SU-DHL-6 (cell line): Measurements from ENCODE around the gene ZNF423.

Experiments used
- EZH2phosphoT487 ChIP-seq: fragments of 200-600 bp; sonication (generic), shearing (Covaris generic); conservative IDR thresholded peaks from 2 replicates; pipeline ENCODE4 v1.6.1; 2018; ENCODE audit warnings: mild to moderate bottlenecking, antibody characterized with exemption, low read length, moderate library complexity, mixed read lengths
- TF ChIP-seq, protein P1 (sequence below): fragments of 200-600 bp; sonication (generic); IDR thresholded peaks from one replicate; pipeline ENCODE4 v1.5.1; 2017; ENCODE audit warnings: antibody characterized with exemption, mild to moderate bottlenecking, low read length, moderate library complexity; ENCODE audit not compliant: insufficient read depth, poor library complexity, severe bottlenecking

DNA sequence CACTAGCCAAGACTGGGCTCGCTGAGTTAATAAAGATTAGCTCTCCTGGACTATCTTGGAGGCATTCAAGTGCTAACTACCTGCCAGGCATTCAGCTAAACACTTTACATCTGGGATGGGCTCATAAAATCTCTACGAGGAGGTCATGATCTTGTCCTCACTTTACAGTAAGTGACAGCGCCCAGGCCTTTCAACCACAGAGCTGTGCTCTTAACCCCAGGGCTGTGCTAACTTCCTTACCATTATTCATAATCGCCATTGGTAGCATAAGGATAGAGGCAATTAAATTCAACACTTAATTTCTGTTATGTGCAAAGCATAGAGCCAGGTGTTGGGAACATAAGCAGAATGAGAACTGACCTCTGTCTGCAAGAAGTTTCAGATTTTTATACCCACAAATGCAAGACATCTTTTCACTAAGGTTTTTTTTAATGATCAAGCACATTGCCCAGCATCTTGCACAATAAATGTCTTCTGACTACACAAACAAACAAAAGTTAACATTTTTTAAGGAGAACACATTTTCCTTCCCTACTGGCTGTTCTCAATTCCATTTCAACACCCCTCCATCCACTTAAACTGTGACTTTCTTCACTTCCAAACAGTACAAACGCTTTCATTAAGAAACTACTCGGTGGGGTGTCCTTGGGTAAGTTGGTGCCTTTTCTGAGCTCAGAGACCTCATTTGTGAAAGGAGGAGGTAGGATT is 310.0 kb downstream of the ZNF423 start:
- TF ChIP-seq, protein P1, sequence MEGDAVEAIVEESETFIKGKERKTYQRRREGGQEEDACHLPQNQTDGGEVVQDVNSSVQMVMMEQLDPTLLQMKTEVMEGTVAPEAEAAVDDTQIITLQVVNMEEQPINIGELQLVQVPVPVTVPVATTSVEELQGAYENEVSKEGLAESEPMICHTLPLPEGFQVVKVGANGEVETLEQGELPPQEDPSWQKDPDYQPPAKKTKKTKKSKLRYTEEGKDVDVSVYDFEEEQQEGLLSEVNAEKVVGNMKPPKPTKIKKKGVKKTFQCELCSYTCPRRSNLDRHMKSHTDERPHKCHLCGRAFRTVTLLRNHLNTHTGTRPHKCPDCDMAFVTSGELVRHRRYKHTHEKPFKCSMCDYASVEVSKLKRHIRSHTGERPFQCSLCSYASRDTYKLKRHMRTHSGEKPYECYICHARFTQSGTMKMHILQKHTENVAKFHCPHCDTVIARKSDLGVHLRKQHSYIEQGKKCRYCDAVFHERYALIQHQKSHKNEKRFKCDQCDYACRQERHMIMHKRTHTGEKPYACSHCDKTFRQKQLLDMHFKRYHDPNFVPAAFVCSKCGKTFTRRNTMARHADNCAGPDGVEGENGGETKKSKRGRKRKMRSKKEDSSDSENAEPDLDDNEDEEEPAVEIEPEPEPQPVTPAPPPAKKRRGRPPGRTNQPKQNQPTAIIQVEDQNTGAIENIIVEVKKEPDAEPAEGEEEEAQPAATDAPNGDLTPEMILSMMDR: no peak
- no peak for TF ChIP-seq EZH2phosphoT487
